Measurements from ENCODE around the gene SVOPL. TPM values are rescaled to one million over a fixed set of nuclear protein-coding genes. Genes with fewer than 3 reads are reported as not detected.

The SVOPL gene
- total RNA-seq, 1 donor from 2014 or later = not detected

GRCh38 chr7:138584283-138584682 lies 116.9 kb downstream of the SVOPL start:
- Mint-ChIP-seq H3K36me3 (peaks cover 65% of the 10 kb centered on the region), H3K27ac (no peak overlapping the region), H3K4me3 (no peak overlapping the region), H3K27me3 (no peaks in the 10 kb centered on the region), H3K4me1 (ENCODE audit: unreplicated experiment) (no peaks in the 10 kb centered on the region), H3K9me3 (no peaks in the 10 kb centered on the region)
- DNase-seq (ENCODE audit: extremely low spot score, unreplicated experiment) = no peak
- TF ChIP-seq CTCF (conservative IDR thresholded peaks at IDR 0.05) = no peak

GRCh38 chr7:138581065-138581464 lies 120.1 kb downstream of the SVOPL start:
- TF ChIP-seq CTCF (conservative IDR thresholded peaks at IDR 0.05) = no peak
- no peak for DNase-seq (ENCODE audit: extremely low spot score, unreplicated experiment)
- Mint-ChIP-seq H3K4me1 (ENCODE audit: unreplicated experiment) (no peaks in the 10 kb centered on the region), H3K27me3 (no peaks in the 10 kb centered on the region), H3K4me3 (no peak overlapping the region), H3K9me3 (no peaks in the 10 kb centered on the region), H3K36me3 (peaks cover 64% of the 10 kb centered on the region), H3K27ac (no peak overlapping the region)

- Mint-ChIP-seq H3K27me3 (no peaks in the 10 kb centered on the region), H3K9me3 (no peaks in the 10 kb centered on the region), H3K4me3 (no peak overlapping the region), H3K4me1 (ENCODE audit: unreplicated experiment) (no peaks in the 10 kb centered on the region), H3K27ac (no peak overlapping the region), H3K36me3 (peaks cover 57% of the 10 kb centered on the region)
- no peak for DNase-seq (ENCODE audit: extremely low spot score, unreplicated experiment)
- TF ChIP-seq CTCF (conservative IDR thresholded peaks at IDR 0.05) = no peak
Measured at GRCh38 chr7:138579671-138580070, 121.5 kb downstream of the SVOPL start.

GRCh38 chr7:138579136-138579535 lies 122.0 kb downstream of the SVOPL start:
- no peak for TF ChIP-seq CTCF (conservative IDR thresholded peaks at IDR 0.05)
- peaks cover 53% of the 10 kb centered on the region for H3K36me3 Mint-ChIP-seq

GRCh38 chr7:138575897-138576428 lies 125.2 kb downstream of the SVOPL start:
- no peak for TF ChIP-seq CTCF (conservative IDR thresholded peaks at IDR 0.05)
- Mint-ChIP-seq H3K27ac (no peak overlapping the region), H3K27me3 (no peaks in the 10 kb centered on the region)

More at GRCh38 chr7:138579136-138579535, 122.0 kb downstream of the SVOPL start:
- H3K4me1 Mint-ChIP-seq (ENCODE audit: unreplicated experiment) = no peaks in the 10 kb centered on the region
- H3K9me3 Mint-ChIP-seq = no peaks in the 10 kb centered on the region
- no peak overlapping the region for H3K27ac Mint-ChIP-seq
- no peak overlapping the region for H3K4me3 Mint-ChIP-seq
- DNase-seq (ENCODE audit: extremely low spot score, unreplicated experiment) = no peak
- no peaks in the 10 kb centered on the region for H3K27me3 Mint-ChIP-seq

GRCh38 chr7:138573741-138574140 lies 127.4 kb downstream of the SVOPL start:
- TF ChIP-seq CTCF (conservative IDR thresholded peaks at IDR 0.05) = no peak
- no peaks in the 10 kb centered on the region for H3K27me3 Mint-ChIP-seq

More at GRCh38 chr7:138575897-138576428, 125.2 kb downstream of the SVOPL start:
- no peak overlapping the region for H3K4me3 Mint-ChIP-seq
- H3K36me3 Mint-ChIP-seq = peaks cover 53% of the 10 kb centered on the region
- no peaks in the 10 kb centered on the region for H3K9me3 Mint-ChIP-seq
- no peaks in the 10 kb centered on the region for H3K4me1 Mint-ChIP-seq (ENCODE audit: unreplicated experiment)
- DNase-seq (ENCODE audit: extremely low spot score, unreplicated experiment) = no peak

More at GRCh38 chr7:138573741-138574140, 127.4 kb downstream of the SVOPL start:
- Mint-ChIP-seq H3K9me3 (no peaks in the 10 kb centered on the region), H3K4me3 (no peak overlapping the region), H3K36me3 (peaks cover 60% of the 10 kb centered on the region), H3K4me1 (ENCODE audit: unreplicated experiment) (no peaks in the 10 kb centered on the region), H3K27ac (no peak overlapping the region)
- no peak for DNase-seq (ENCODE audit: extremely low spot score, unreplicated experiment)

All from type B pancreatic cell (in vitro differentiated cells).